CD4-positive, alpha-beta memory T cell (primary cell): ENCODE results near the gene SPTBN5. TPM values are rescaled to one million over a fixed set of nuclear protein-coding genes. Genes with fewer than 3 reads are reported as not detected.

Experiments used
- CTCF ChIA-PET: fragments of 350-600 bp; sonication (Branson Sonifier 250); formaldehyde crosslinking; loops from one replicate; lab custom pipeline; 2021; ENCODE audit warnings: inconsistent platforms; ENCODE audit not compliant: partially characterized antibody; lab: Charles Lee
- POLR2A ChIA-PET: fragments of 350-600 bp; sonication (Branson Sonifier 250); formaldehyde crosslinking; loops from one replicate; lab custom pipeline; 2021; ENCODE audit not compliant: partially characterized antibody; lab: Charles Lee
- DNase-seq, 5 donors: peaks; one replicate each; pipeline versions ENCODE4 v3.0.0 to v3.0.0-alpha.2; 2020 to 2022; ENCODE audit warnings: mixed read lengths in 1 of 5
- H3K27ac ChIP-seq: one replicate; pipeline ENCODE4 v1.7.0; 2013; ENCODE audit warnings: low read depth, low read length
- H3K27me3 ChIP-seq: 2 replicates; pipeline ENCODE4 v1.7.0; 2013; ENCODE audit warnings: mild to moderate bottlenecking, low read length, moderate library complexity; ENCODE audit not compliant: insufficient read depth
- H3K36me3 ChIP-seq: 2 replicates; pipeline ENCODE4 v1.7.0; 2013; ENCODE audit warnings: mild to moderate bottlenecking, low read length, moderate library complexity; ENCODE audit not compliant: insufficient read depth
- H3K4me1 ChIP-seq: 2 replicates; pipeline ENCODE4 v1.7.0; 2013; ENCODE audit warnings: mild to moderate bottlenecking, low read length, moderate library complexity; ENCODE audit not compliant: insufficient read depth
- H3K4me3 ChIP-seq, 2 donors: one replicate each; pipeline ENCODE4 v1.7.0; 2013; ENCODE audit warnings: low read length in 2 of 2, mild to moderate bottlenecking in 1 of 2
- H3K9me3 ChIP-seq, 2 donors: one replicate each; pipeline ENCODE4 v1.7.0; 2013; ENCODE audit warnings: low read length in 2 of 2, control low read depth in 1 of 2; ENCODE audit not compliant: control insufficient read depth in 1 of 2
- H3K27ac Mint-ChIP-seq, 7 donors: one replicate each; pipeline ENCODE4 v1.8.0; 2020 to 2021; ENCODE audit warnings: mixed read lengths in 7 of 7, mild to moderate bottlenecking in 6 of 7, inconsistent platforms in 3 of 7, moderate library complexity in 3 of 7
- H3K27me3 Mint-ChIP-seq, 2 donors: one replicate each; pipeline ENCODE4 v1.8.0; 2020 to 2021; ENCODE audit warnings: mixed read lengths in 2 of 2
- H3K36me3 Mint-ChIP-seq, 2 donors: one replicate each; pipeline ENCODE4 v1.8.0; 2020 to 2021; ENCODE audit warnings: mixed read lengths in 2 of 2, inconsistent platforms in 1 of 2, mild to moderate bottlenecking in 1 of 2
- H3K4me1 Mint-ChIP-seq, 4 donors: one replicate each; pipeline ENCODE4 v1.8.0; 2020 to 2021; ENCODE audit warnings: mixed read lengths in 4 of 4, mild to moderate bottlenecking in 1 of 4
- H3K4me3 Mint-ChIP-seq, 8 donors: one replicate each; pipeline ENCODE4 v1.8.0; 2020 to 2021; ENCODE audit warnings: mixed read lengths in 8 of 8, mild to moderate bottlenecking in 7 of 8, moderate library complexity in 6 of 8, inconsistent platforms in 3 of 8
- H3K9me3 Mint-ChIP-seq, 8 donors: one replicate each; pipeline ENCODE4 v1.8.0; 2020 to 2021; ENCODE audit warnings: mixed read lengths in 8 of 8, mild to moderate bottlenecking in 5 of 8, inconsistent platforms in 3 of 8, moderate library complexity in 1 of 8
- intact Hi-C: fragments of 100-400 bp; cut with micrococcal nuclease; formaldehyde crosslinking; loops from one replicate; pipeline ENCODE4 v1.15.1; 2023
- polyA plus RNA-seq, 2 donors: library from polyadenylated mRNA; unstranded; fragments of 300-500 nt; fragmentation: Illumina TruSeq; gene quantifications; one replicate each; pipeline ENCODE4 v1.2.3, GENCODE V29; 2021
- total RNA-seq, 2 experiments: library from RNA; stranded (reverse); gene quantifications; one replicate each; pipeline ENCODE4 v1.2.3, GENCODE V29; 2021

SPTBN5 gene
- total and polyA plus RNA-seq, 4 experiments from 2014 or later, result 0.03 to 2.7 (median 2.4) TPM; not detected in 1

GRCh38 chr15:41878355-41878699 is 15.5 kb downstream of the SPTBN5 start:
- no peaks in the 10 kb centered on the region for H3K36me3 ChIP-seq
- H3K4me1 ChIP-seq, result peaks cover 3% of the 10 kb centered on the region
- H3K27me3 ChIP-seq, result no peaks in the 10 kb centered on the region
- DNase-seq, result no peak
- intact Hi-C loops, result no loop called here
- Mint-ChIP-seq H3K27ac (peak overlapping the region in 1 of 7 donors; percentile 3), H3K27me3 (peaks cover 0 to 10% of the 10 kb centered on the region in 2 donors), H3K4me3 (no peak overlapping the region), H3K36me3 (no peaks in the 10 kb centered on the region), H3K4me1 (peaks cover 0 to 13% (median 6%) of the 10 kb centered on the region in 4 donors), H3K9me3 (peaks cover 0 to 2% (median 0%) of the 10 kb centered on the region in 8 donors)
- CTCF ChIA-PET, result no interaction called here
- H3K27ac ChIP-seq, result no peak overlapping the region
- POLR2A ChIA-PET, result no interaction called here
- no peak overlapping the region for H3K4me3 ChIP-seq
- H3K9me3 ChIP-seq, result no peaks in the 10 kb centered on the region

GRCh38 chr15:41877631-41878354 is 16.1 kb downstream of the SPTBN5 start:
- peak overlapping the region in 1 of 7 donors; percentile 3 for H3K27ac Mint-ChIP-seq

GRCh38 chr15:41876689-41877088 is 17.2 kb downstream of the SPTBN5 start:
- no peaks in the 10 kb centered on the region for H3K36me3 ChIP-seq
- Mint-ChIP-seq H3K9me3 (peaks cover 0 to 2% (median 0%) of the 10 kb centered on the region in 8 donors), H3K27ac (no peak overlapping the region), H3K4me3 (no peak overlapping the region), H3K4me1 (peaks cover 0 to 8% (median 7%) of the 10 kb centered on the region in 4 donors), H3K36me3 (no peaks in the 10 kb centered on the region), H3K27me3 (peaks cover 0 to 10% of the 10 kb centered on the region in 2 donors)
- H3K27ac ChIP-seq, result no peak overlapping the region
- no peaks in the 10 kb centered on the region for H3K27me3 ChIP-seq
- H3K4me3 ChIP-seq, result no peak overlapping the region
- intact Hi-C loops, result no loop called here
- ChIA-PET POLR2A (interaction anchor here (0.8 kb wide), 1 partner anchor 18 kb away, joined by 3 read pairs; no protein-coding TSS in a partner anchor), CTCF (interaction anchor here (1.8 kb wide), 1 partner anchor 28 kb away, joined by 5 read pairs; no protein-coding TSS in a partner anchor)
- no peaks in the 10 kb centered on the region for H3K9me3 ChIP-seq
- H3K4me1 ChIP-seq, result peaks cover 3% of the 10 kb centered on the region
- DNase-seq, result no peak

More at GRCh38 chr15:41877631-41878354, 16.1 kb downstream of the SPTBN5 start:
- ChIA-PET CTCF (no interaction called here), POLR2A (no interaction called here)
- H3K4me3 ChIP-seq, result no peak overlapping the region
- H3K27me3 ChIP-seq, result no peaks in the 10 kb centered on the region
- H3K4me1 ChIP-seq, result peaks cover 3% of the 10 kb centered on the region
- no peak overlapping the region for H3K4me3 Mint-ChIP-seq
- no peaks in the 10 kb centered on the region for H3K36me3 ChIP-seq
- peaks cover 0 to 11% (median 6%) of the 10 kb centered on the region in 4 donors for H3K4me1 Mint-ChIP-seq
- H3K36me3 Mint-ChIP-seq, result no peaks in the 10 kb centered on the region
- no peak overlapping the region for H3K27ac ChIP-seq
- H3K9me3 ChIP-seq, result no peaks in the 10 kb centered on the region
- H3K27me3 Mint-ChIP-seq, result peaks cover 0 to 10% of the 10 kb centered on the region in 2 donors
- intact Hi-C loops, result no loop called here
- no peak for DNase-seq
- peaks cover 0 to 2% (median 0%) of the 10 kb centered on the region in 8 donors for H3K9me3 Mint-ChIP-seq

- DNase-seq, result no peak
- Histone ChIP-seq H3K9me3 (no peaks in the 10 kb centered on the region), H3K36me3 (no peaks in the 10 kb centered on the region), H3K4me1 (peaks cover 2% of the 10 kb centered on the region), H3K27me3 (no peaks in the 10 kb centered on the region), H3K4me3 (no peak overlapping the region), H3K27ac (no peak overlapping the region)
- no peak overlapping the region for H3K27ac Mint-ChIP-seq
- intact Hi-C loops, result no loop called here
- no peak overlapping the region for H3K4me3 Mint-ChIP-seq
- H3K36me3 Mint-ChIP-seq, result no peaks in the 10 kb centered on the region
- ChIA-PET CTCF (interaction anchor here (1.8 kb wide), 1 partner anchor 29 kb away, joined by 5 read pairs; no protein-coding TSS in a partner anchor), POLR2A (interaction anchor here (1.1 to 1.2 kb wide), 2 partner anchors 23 to 24 kb away, joined by 3 to 4 read pairs; no protein-coding TSS in a partner anchor)
- H3K9me3 Mint-ChIP-seq, result peaks cover 0 to 2% (median 0%) of the 10 kb centered on the region in 8 donors
- peaks cover 0 to 5% of the 10 kb centered on the region in 2 donors for H3K27me3 Mint-ChIP-seq
- H3K4me1 Mint-ChIP-seq, result peaks cover 3 to 4% (median 3%) of the 10 kb centered on the region in 4 donors
Measured at GRCh38 chr15:41876007-41876406, 17.8 kb downstream of the SPTBN5 start.

GRCh38 chr15:41874736-41875135 is 19.1 kb downstream of the SPTBN5 start:
- Mint-ChIP-seq H3K36me3 (no peaks in the 10 kb centered on the region), H3K27me3 (peaks cover 0 to under 1% of the 10 kb centered on the region in 2 donors), H3K4me3 (no peak overlapping the region), H3K27ac (no peak overlapping the region), H3K9me3 (peaks cover 0 to 2% (median 0%) of the 10 kb centered on the region in 8 donors), H3K4me1 (peaks cover 8 to 10% (median 9%) of the 10 kb centered on the region in 4 donors)
- Histone ChIP-seq H3K27ac (no peak overlapping the region), H3K4me1 (peaks cover 11% of the 10 kb centered on the region), H3K36me3 (no peaks in the 10 kb centered on the region), H3K4me3 (no peak overlapping the region), H3K27me3 (no peaks in the 10 kb centered on the region), H3K9me3 (no peaks in the 10 kb centered on the region)
- no peak for DNase-seq
- intact Hi-C loops, result no loop called here
- ChIA-PET CTCF (interaction anchor here (1.8 kb wide), 1 partner anchor 30 kb away, joined by 5 read pairs; no protein-coding TSS in a partner anchor), POLR2A (interaction anchor here (1.2 kb wide), 1 partner anchor 23 kb away, joined by 3 read pairs; no protein-coding TSS in a partner anchor)

GRCh38 chr15:41873711-41874110 is 20.1 kb downstream of the SPTBN5 start:
- H3K9me3 Mint-ChIP-seq, result peaks cover 0 to 2% (median 0%) of the 10 kb centered on the region in 8 donors
- CTCF ChIA-PET, result interaction anchor here (0.9 kb wide), 1 partner anchor 100 kb away, joined by 3 read pairs; the partner anchor contains the start of gene MAPKBP1
- H3K4me1 Mint-ChIP-seq, result peaks cover 8 to 10% (median 9%) of the 10 kb centered on the region in 4 donors
- DNase-seq, result no peak
- no peak overlapping the region for H3K4me3 Mint-ChIP-seq
- H3K27ac Mint-ChIP-seq, result no peak overlapping the region
- no peaks in the 10 kb centered on the region for H3K27me3 ChIP-seq
- intact Hi-C loops, result no loop called here
- H3K4me3 ChIP-seq, result no peak overlapping the region
- peaks cover 11% of the 10 kb centered on the region for H3K4me1 ChIP-seq
- no peak overlapping the region for H3K27ac ChIP-seq
- no peaks in the 10 kb centered on the region for H3K36me3 ChIP-seq
- H3K9me3 ChIP-seq, result no peaks in the 10 kb centered on the region
- POLR2A ChIA-PET, result no interaction called here
- H3K36me3 Mint-ChIP-seq, result no peaks in the 10 kb centered on the region
- no peaks in the 10 kb centered on the region for H3K27me3 Mint-ChIP-seq

GRCh38 chr15:41872166-41872747 is 21.6 kb downstream of the SPTBN5 start:
- Histone ChIP-seq H3K27ac (no peak overlapping the region), H3K4me3 (no peak overlapping the region), H3K27me3 (no peaks in the 10 kb centered on the region), H3K36me3 (no peaks in the 10 kb centered on the region), H3K9me3 (no peaks in the 10 kb centered on the region), H3K4me1 (peaks cover 11% of the 10 kb centered on the region)
- intact Hi-C loops, result no loop called here
- ChIA-PET CTCF (no interaction called here), POLR2A (no interaction called here)
- DNase-seq, result no peak
- Mint-ChIP-seq H3K4me3 (peak overlapping the region in 1 of 8 donors; percentile 9), H3K27me3 (no peaks in the 10 kb centered on the region), H3K9me3 (peaks cover 0 to 2% (median 0%) of the 10 kb centered on the region in 8 donors), H3K27ac (peak overlapping the region in 5 of 7 donors; percentile 1 to 48 (median 26)), H3K36me3 (no peaks in the 10 kb centered on the region), H3K4me1 (peaks cover 8 to 10% (median 9%) of the 10 kb centered on the region in 4 donors)
